CD4-positive, alpha-beta T cell treated with Interleukin-21 for 1 hour (primary cell): ENCODE measurements around the gene NUTM1.
"Not testable (repeated sequence)": the region's sequence is repeated elsewhere in the genome, so short reads cannot be mapped to it uniquely, and the experiment has no call there.

Source experiments
- DNase-seq: peaks from one replicate; pipeline ENCODE4 v3.0.0-alpha.2; 2020

Gene NUTM1

GRCh38 chr15:34366271-34367065, 23.4 kb downstream of the NUTM1 start:
- peak; percentile 50 for DNase-seq

GRCh38 chr15:34367101-34368081, 24.3 kb downstream of the NUTM1 start, which contains the start of gene LPCAT4:
LPCAT4 (minus strand) TSS chr15:34367196; CDS start chr15:34367100, 96 bp downstream.
- peak; percentile 91 for DNase-seq

DNA sequence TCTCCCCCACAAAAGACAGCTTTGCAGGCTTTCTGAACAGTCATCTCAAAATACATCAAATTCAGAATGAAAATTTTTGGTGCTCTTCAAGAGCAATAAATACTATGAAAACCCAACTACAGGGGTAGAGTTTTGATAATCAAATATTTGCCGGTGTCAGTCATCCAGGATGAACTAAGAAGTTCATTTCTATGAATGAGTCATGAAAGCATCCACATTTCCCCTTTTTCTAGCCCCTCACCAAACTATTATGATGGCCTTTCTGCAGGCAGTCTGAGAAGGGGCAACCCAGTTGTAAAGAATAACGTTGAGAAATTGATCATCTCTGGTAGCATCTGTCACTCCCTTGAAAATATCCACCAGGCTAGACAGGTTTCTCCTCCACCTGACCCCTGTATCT, 27.0 kb downstream of the NUTM1 start:
- DNase-seq: no peak

- DNase-seq: no peak
Observed at GRCh38 chr15:34370643-34371042, 27.5 kb downstream of the NUTM1 start.

DNA sequence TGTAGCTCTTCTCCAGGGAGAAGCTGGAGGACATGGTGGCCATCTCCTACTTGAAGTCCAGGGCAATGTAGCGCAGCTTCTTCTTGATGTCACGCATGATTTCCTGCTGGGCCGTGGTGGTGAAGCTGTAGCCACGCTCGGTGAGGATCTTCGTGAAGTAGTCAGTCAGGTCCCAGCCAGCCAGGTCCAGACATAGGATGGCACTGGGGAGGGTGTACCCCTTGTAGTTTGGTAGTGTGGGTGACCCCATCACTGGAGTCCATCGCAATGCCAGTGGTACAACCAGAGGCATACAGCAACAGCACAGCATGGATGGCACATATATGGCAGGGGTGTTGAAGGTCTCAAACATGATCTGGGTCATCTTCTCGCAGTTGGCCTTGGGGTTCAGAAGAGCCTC, 30.8 kb downstream of the NUTM1 start:
- no peak for DNase-seq

- no peak for DNase-seq
Observed at GRCh38 chr15:34374816-34375215, 31.7 kb downstream of the NUTM1 start.

DNA sequence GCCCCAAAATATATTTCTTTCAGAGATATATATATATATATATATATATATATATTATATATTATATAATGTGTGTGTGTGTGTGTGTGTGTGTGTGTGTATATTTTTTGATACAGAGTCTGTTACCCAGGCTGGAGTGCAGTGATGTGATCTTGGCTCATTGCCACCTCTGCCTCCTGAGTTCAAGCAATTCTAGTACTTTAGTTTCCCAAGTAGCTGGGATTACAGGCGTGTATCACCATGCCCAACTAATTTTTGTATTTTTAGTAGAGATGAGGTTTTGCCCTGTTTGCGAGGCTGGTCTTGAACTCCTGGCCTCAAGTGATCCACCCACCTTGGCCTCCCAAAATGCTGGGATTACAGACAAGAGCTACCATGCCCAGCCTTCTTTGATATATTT, 32.4 kb downstream of the NUTM1 start:
- not testable (repeated sequence) for DNase-seq

DNA sequence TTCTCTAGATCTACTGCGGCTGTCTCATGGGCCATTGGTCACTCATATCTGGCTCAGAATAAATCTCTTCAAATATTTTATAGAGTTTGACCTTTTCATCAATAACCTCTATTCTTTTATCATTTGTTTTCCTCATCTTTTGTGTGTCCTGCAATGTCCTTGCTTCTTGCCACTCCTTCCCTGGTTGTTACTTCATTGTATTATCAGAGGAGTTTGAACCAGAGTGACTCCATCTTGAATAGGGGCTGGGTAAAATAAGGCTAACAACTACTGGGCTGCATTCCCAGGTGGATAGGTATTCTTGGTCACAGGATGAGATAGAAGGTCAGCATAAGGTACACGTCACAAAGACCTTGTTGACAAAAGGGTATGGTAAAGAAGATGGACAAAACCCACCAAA, 33.7 kb downstream of the NUTM1 start:
- no peak for DNase-seq

GRCh38 chr15:34380491-34380890, 37.4 kb downstream of the NUTM1 start:
- not testable (repeated sequence) for DNase-seq

GRCh38 chr15:34381829-34382521, 38.9 kb downstream of the NUTM1 start:
- DNase-seq: not testable (repeated sequence)

DNA sequence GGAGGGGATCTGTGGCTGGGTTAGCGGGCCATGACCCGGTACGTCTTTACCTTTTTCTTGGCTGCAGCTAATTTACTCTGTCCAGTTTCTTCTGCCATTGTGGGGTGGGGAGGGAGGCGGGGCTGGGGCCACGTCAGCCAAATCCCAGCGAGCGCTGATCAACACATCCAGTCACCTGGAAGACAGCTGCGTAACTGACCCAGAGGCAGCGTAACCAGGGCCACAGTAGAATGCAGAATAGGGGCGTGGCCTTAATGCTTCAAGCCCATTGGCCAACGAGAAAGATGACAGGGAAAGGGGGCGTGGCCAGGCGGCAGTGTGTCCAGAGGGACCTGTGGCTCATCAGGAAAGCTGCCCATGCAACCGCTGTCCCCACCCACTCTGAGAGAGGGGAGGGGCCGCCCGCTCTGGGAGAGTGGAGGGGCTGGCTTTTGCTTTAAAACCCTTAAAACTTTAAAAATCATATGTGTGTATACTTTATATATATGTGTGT, 46.5 kb downstream of the NUTM1 start:
- DNase-seq: not testable (repeated sequence)

- not testable (repeated sequence) for DNase-seq
Observed at GRCh38 chr15:34392981-34393380, 49.9 kb downstream of the NUTM1 start.

GRCh38 chr15:34397637-34398259, 54.6 kb downstream of the NUTM1 start:
- peak; percentile 5 for DNase-seq

DNA sequence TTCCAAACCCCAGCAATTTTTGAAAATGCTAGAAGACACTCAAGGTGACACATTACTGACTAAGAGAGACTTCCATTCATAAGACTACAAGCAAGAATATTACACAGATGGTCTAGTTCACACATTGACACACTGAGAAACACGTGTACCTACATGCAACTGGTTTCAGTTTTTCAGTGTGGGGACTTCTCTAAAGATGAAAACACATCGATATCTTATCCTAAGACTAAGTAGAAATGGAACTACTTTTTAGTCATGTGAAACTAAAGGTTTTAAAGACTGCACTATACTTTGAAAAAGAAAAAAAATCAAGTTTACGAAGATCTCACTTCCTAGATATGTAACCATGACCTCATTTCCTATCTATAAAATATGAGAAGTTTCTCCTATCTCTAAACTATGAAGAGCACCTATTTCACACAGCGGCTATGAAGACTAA, 60.1 kb downstream of the NUTM1 start:
- not testable (repeated sequence) for DNase-seq

- not testable (repeated sequence) for DNase-seq
Observed at GRCh38 chr15:34403899-34404298, 60.8 kb downstream of the NUTM1 start.
